ENCODE measurements around the gene SLC24A3.

Gene SLC24A3

DNA sequence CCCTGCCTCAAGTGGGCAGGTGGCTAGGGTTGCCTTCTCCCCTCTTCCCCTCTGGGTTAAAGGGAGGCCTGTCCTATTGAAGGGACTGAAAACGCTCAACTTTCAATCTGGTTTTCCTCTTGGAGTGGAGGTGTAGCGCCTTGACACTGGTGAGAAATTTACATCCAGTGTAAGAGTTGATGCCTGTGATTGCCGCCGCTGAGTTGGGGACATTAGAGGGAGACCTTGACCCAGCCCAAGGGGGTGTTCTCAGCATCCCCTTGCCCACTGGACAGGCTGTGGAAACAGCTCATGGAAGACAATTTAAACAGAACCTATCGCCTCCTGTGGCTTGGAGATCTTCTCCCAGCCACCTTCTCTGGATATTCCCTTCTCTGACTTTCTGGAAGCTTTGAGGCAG, 61.6 kb downstream of the SLC24A3 start:
- no peak for DNase-seq

DNA sequence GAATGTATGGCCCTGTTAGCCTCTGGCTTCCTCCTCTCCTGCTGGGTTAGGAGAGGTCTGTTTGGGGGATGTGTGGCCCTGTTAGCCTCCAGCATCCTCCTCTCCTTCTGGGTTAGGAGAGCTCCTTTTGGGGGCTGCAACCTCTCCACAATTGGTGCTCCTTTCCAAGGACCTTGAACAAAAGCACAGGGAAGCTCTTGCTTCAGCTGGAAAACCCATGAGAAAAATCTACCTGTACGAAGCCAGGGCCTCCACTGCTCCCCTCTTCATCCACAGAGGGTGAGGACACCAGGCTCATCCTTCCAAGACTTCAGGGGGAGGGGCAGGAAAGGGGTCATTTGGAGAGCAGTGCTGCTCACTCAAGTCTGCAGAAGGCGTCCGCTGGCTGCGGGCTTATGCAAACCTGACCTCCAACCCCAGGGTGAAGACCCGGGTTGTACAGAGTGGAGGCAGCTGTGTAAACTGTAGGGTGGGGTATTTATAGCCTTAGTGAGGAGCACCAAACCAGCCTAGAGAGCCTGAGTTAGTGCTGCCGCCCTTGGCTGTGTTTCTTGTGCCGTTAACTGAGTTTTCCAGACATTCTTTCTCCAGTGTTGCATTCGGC, 62.1 kb downstream of the SLC24A3 start:
- no peak for DNase-seq

DNA sequence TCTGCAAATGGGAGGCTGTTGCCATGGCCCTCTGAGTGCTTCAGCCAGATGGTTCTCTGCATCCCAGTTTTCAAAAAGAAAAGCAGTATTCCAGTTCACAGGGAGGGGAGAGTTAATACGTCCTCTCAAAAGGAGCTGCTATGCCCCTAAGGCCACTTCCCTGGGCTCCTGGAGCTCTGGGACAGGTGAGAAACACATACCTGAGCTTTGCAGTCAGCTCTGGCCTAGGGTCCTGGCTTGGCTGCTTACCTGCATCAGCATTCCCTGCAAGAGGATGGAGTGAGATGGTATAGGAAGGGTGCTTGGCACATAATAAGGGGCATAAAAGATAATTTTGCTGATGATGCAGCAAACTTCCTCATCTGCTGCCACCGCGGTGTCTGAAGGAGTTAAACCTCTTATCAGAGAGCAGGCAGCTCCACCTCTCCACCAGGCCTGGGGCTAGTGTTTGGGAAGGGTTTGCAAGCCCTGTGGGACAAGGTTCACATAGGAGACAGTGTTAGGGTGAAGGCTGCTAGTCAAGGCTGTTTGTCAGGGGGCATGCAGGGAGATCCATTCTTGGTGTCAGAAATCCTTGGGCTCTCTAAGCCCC, 62.7 kb downstream of the SLC24A3 start:
- no peak for DNase-seq

DNA sequence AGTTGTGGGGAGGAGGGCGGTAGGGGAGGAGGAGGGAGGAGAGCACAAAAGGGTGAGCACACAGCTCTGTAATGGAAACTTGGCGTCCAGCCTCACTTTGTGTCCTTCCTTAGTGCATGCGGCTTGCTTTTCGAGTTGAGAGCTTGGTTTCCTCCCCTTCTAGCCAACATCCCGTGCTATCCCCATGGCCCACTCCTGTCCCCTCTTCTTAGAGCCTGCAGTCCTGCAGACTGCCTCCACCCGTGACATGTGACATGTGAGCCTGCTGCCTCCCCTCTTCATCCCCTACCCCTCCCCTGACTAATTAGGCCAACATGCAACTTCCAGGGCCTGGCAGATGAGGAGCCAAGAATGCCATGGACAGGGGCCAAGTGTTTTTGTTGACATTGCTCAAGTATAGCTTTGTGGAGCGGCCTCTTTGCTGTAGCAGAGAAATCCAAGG, 63.2 kb downstream of the SLC24A3 start:
- DNase-seq, result peak; percentile 81

DNA sequence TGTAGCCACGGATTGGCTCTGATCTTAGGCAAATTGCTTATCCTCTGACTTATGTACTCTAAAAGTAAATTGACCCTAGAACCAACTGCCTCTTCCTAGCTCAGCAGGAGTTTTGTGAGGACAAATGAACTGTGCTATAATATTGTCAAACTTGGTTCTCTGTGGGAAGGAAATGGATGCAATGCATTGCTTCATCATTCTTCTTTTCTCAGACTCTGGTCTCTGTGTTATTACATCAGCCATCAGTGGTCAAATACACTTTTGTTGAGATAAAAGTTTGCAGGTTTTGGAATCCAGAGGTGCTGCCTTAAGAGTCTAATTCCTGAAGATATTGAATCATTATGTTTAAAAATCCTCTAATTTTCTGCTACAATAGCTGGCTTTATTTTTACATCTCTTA, 64.9 kb downstream of the SLC24A3 start:
- no peak for DNase-seq

DNA sequence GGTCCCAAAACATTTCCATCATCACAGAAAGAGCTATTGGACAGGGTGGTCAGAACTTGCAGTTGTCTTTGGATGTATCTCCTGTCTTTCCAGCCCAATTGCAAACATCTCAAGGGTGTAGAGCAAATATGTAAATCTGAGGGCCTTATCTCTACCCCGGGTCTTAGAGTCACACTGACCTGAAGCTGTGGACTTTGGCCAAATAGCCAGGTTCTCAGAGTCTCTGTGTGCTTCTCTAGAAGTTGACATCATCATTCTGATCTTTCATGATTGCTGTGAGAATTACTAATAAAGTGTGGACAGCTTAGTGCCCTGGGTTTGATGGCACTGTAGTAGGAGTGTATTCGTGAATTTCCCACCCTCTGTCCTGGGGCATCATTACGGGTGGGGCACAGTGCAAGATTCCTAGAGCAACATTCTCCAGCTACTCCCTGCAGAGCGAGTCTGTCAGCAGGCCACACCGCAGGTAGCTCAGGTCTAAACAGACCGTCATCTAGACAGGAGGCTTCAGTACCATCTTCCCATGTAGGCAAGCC, 71.1 kb downstream of the SLC24A3 start:
- no peak for DNase-seq

DNA sequence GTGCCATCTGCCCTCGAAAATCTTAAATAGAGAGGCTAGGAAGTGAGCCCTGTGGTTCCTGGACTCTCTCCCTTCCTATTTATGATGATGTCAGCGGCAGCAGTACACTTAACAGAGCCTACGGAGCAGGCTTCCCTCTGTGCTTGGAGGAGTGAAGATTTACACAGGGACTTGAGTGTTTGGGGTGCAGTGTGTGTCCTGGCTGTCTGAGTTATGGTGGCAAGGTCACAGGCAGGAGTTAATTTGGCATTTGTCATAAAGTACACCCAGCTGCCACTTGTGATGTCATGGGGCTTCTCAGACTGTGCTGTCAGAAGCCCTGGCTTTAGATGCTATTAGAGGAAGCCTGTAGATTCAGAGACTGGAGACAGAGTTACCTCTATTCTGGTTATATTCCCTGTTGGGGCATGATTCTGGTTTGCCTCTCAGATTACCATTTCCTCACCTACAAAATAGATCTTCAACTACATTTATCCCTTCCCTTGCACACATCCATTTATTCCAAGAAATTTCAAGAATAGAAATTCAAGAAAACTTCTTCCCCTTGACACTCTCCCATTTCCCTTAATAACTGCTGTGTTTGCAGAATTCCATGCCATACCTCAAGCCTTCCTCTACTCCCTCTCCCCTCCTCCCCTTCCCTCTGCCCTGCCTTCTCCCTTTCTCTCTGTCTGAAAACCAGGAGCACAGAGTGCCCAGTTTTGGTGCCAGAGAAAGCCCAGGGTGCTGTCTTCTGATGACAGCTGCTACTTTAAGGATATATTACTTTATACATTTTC, 72.1 kb downstream of the SLC24A3 start:
- no peak for DNase-seq

DNA sequence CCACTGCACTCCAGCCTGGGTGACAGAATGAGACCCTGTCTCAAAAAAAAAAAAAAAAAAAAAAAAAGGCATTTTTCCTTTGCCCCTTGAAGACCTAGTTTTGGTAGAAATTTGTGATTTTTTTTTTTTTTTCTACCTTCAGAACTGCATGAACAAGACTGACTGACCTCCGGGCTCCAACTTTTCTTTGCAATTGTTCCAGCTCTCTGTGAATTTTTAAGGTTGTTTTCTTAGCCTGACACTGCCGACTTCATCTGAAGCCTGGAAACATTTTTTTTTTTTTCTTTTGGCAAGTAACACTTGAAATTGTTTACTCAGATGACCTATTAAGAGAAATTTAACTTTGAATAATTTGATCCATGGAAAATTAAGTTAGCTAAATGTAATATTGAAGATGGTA, 73.0 kb downstream of the SLC24A3 start:
- no peak for DNase-seq

DNA sequence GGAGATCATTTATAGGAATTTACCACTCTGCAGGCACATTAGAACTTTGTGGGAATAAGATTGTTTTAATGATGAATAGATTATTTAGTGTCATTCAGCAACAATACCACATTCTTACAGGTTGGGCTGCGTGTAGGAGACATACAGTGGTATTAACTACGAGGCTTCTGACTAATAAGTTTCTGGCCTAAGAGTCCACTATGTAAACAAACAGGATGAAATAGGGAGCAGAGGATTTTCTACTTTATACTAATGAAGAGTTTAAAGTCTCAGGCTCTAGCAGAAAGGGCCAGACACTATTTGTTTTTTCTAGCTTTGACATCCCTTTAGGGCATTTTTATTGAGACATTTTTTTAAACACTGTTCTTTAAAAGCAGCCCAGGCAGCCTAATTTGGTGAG, 75.6 kb downstream of the SLC24A3 start:
- no peak for DNase-seq

DNA sequence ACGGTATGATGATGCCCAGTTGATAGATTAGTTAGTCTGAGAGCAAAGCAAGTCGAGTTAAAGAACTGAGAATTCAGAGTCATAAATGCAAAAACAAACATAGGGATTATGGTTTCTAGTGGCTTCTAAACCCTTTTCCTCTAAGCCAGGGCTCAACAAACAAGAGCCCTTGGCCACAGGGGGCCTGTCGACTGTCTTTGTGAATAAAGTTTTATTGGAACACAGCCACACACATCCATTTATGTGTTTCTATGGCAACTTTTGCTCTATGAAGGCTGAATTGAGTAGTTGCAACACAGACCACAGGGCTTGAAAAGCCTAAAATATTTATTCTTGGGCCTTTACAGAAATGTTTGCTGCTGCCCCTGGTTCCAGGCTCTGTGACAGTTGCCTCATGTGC, 76.2 kb downstream of the SLC24A3 start:
- no peak for DNase-seq

DNA sequence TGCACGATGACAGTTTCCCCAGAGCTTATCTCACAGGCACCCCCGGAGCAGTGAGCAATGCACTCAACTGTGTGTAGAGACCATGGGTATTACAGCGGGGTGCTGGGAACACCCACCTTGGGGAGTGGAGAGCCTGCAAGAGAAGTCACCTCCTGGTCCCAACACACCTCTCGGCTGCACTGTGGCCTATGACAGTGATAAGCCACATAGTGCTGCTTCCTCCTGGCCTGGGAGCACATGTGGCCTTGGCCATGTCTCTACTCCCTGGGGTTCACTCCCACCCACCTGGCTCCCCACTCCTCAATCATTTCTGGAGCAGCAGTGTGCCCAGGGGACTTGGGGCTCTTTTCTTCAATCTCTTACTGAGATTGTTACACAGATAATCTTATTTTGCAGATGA, 77.0 kb downstream of the SLC24A3 start:
- no peak for DNase-seq

DNA sequence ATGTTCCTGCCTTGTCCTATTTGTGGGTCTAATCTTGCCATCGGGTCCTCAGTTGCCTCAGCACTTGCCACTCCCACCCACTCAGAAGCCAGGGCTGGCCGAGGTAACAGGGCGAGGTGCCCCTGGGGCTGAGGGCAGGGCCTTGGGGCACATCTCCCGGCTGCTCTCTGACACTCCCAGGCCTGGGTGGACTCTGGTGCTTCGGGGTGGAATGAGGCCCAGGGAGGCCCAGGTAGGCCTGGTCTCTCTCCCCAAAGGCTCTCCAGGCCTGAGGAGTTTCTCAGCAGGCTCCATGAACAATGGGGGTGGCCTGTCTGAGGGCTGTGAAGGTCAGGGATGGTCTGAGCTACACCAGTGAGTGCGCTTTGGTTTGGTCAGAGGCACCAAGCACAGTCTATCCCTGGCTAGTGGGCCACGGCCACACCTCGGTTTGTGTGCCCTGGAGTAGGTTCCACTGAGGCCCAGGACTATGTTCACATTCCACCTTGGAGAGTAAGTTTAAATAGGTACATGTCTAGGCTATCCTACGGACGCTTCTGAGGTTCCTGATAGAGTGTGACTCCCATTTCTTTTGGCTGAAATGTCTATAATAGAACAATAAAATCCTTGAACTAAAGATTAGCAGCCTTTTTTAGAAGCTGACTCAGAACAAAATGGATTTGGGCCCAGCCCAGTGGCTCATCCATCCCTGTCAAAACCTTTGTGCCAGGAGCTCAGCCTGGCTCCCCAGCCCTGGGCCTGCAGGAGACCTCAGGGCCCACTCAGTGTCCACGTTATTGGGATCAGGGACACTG, 78.8 kb downstream of the SLC24A3 start:
- no peak for DNase-seq

DNA sequence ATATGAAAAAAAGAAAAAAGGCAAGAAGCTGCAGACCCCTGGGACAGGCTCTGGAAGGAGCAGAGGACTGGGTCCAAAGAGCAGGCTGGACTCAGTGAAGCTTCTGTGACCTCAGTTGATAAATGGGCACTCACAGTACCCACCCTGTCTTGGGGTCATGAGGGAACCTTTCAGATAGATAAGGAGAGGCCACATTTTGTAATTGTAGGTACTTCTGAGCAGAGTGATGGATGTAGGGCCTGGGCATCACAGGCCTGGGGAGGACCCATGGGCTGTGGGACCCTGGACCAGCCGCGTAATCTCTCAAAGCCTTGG, 79.3 kb downstream of the SLC24A3 start:
- DNase-seq, result no peak

DNA sequence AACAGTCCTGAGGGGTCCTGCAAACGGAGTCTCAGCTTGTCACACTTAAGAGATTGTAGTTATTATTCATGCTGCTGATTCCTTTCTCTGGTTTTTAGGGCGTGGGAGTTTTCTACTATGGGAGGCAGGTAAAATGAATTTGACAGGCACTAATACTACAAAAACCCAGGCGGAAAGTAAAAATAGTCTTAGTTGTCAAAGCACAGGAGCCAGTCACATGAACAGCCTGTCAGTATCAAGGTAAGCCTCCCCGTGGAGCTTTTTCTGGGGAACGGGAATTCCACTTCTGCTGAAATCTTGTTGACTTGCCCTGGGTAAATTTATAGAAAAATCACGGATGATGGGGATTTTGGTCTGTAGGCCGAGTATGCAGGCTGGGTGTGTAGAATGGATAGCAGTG, 79.8 kb downstream of the SLC24A3 start:
- no peak for DNase-seq

DNA sequence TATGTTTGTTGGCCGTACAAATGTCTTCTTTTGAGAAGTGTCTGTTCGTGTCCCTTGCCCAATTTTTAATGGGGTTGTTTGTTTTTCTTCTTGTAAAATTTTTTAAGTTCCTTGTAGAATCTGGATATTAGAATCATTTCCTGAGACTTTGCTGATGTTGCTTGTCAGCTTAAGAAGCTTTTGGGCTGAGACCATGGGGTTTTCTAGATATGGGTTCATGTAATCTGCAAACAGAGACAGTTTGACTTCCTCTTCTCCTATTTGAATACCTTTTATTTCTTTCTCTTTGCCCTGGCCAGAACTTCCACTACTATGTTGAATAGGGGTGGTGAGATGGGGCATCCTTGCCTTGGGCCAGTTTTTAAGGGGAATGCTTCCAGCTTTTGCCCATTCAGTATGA, 82.6 kb downstream of the SLC24A3 start:
- DNase-seq, result no peak

DNA sequence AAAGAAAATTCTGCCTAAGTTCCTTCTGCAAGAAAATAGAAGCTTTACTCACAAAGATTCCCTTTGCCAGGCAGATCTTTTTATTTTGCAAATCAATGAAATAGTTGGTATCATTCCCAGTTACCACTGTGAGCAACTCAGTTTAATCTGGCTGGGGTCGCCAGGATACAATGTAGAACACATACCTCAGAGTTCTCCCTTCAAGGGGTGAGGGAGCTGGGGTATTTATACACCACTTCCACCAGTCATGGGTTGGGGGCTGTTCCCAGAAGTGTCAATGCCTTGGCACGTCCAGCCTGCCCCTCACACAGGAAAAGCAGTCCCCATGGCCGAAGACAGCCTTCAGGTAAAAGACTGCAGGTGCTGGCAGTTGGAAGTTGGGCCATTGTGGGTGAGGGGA, 86.2 kb downstream of the SLC24A3 start:
- DNase-seq, result no peak

DNA sequence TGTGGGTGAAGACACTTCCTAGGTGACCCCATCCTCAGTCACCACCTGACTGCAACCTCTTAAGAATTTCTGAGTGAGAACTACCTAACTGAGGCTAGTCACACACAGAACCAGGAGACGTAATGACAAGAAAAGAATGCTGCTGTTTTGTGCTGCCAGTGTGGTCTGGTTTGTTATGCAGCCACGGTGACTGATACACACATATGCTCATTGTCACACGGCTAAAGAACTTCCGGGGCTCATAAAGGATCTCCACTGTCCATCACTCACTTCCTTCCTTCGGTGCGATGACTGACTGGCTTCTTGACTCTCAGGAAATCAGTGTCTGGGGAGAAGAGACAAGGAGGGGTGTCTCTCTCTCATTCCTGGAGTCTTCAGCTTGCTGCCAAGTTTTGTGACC, 88.0 kb downstream of the SLC24A3 start:
- DNase-seq, result no peak

DNA sequence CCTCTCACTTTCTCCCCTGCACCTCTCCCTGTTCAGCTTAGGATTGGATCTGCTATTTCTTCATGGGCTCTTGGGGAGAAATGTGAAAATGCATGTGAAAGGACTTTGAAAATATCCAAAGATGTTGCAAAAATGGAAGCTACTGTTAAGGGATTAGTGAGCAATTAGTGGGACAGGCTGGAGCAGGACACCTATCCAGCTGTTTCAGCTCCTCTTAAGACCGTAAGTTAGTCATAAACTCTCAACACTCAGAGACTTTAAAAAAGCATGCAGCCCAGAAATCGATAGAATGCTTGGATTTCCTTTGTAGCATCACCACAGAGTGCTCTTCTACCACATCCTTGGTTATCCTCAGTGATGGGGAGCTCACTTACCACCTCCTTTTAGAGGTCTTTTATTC, 88.7 kb downstream of the SLC24A3 start:
- no peak for DNase-seq

DNA sequence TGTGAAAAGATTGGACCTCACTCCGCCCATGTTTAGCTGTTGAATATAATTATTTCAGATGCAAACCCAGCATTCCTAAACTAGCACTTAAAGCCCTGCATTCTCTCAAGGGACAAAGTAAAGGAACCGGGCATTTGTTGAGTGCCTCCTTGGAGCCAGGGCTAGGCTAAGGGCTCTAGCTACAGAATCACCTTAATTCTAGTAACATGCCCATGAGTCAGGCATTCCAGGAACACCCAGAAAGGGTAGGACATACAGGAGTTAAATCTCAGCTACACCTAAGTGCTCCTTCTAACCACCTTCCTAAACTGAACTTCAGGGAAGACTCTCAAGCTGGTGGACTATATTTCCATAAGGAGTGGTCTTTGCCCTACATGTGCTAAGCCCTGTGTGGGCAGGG, 89.4 kb downstream of the SLC24A3 start:
- DNase-seq, result no peak

DNA sequence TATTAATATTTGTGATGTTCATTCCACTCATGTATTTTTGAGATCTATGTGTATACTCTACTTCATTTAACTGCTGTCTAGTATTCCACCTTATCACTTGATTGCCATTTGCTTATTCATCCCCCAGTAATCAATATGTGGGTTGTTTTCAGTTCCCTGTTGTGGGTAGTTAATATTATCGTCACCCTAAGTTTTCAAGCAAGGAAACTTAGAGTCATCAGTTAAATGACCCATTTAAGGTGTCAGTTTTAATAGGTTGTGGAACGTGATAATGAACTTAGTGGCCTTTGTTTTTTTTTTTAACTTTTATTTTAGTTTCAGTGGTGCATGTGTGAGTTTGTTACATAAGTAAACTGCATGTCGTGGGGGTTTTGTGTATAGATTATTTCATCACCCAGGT, 90.3 kb downstream of the SLC24A3 start:
- no peak for DNase-seq

DNA sequence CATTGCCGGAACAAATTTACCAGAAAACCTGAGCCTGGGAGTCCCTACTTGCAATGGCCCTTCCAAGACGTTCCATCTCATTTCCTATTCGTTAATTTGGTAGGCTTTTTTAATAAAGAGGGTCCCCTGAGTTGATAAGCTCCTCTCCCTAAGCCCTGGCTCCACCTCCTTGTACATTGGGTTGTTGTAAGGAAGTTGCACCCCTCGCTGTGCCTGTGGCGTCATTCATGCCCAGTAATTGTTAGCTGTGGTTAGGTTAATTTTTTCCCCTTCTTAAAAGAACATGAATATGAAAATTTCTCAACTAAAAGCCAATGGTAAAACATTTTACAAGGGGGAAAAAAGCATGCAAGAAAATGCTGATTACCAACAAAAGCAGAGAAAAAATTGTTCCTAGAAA, 91.9 kb downstream of the SLC24A3 start:
- no peak for DNase-seq

DNA sequence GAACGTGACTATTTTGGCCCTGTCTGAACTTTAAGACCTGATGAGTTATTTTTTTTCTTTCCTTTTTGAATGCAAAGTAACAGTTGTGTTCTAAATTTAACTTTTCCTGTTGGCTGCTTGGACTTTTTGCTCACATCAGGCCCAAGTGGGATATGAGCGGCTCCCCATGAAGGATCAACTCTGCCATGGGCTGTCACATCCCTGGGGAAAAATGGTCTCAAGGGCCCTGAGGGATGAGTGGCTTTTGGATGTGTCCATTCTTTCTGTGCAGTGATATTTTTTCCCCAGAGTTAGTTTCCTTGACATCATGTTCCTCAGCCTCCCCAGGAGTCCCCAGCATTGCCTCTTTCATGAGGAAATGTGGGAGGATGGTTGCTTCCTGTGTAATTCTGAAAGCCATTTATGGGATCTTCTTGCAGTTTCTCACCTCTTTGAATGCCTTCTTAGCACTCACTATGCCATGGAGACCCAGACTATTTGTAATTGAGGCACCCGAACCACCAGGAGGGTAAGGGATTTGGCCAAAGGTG, 92.5 kb downstream of the SLC24A3 start:
- DNase-seq, result no peak

DNA sequence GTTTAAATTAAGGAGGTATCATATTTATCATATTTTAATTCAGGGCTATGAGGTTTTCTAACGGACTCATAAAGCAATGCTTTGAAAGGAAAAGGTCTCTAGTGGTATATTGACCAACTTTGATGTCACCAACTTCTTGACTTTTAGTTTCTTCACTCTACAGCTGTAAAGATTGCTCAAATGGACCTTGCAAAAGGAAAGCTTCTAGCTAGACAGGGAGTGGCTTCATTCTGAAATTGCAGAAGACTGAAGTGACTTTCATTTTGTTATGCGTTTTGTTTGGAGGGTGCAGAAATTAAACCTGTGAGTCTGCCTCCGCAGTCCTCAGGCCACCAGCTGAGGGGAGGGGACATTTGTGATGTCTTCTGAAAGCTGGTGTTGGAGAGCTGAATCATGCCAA, 95.7 kb downstream of the SLC24A3 start:
- DNase-seq, result no peak

Measured in NCI-H1092 (cell line).